DND-41 (cell line): ENCODE results near the gene ZNF695.

Experiments used
- ATAC-seq: fragments of 200-7000 bp; cut with Tn5 transposase; 3 replicates; pipeline ENCODE4 v1.9.1; 2021; ENCODE audit warnings: low read depth; ENCODE audit not compliant: insufficient read depth
- DNase-seq: peaks from one replicate; pipeline ENCODE4 v3.0.0-alpha.2; 2020
- H2AFZ ChIP-seq: 2 replicates; pipeline ENCODE4 v1.6.0; 2012; ENCODE audit warnings: low read depth, low read length
- H3K27ac ChIP-seq: 2 replicates; pipeline ENCODE4 v1.5.1; 2012; ENCODE audit warnings: low read length, inconsistent platforms
- H3K27me3 ChIP-seq: fragments of 200-600 bp; sonication (generic); 2 replicates; pipeline ENCODE4 v1.6.0; 2012; ENCODE audit warnings: low read length, mild to moderate bottlenecking, inconsistent platforms; ENCODE audit not compliant: insufficient read depth, poor library complexity
- H3K36me3 ChIP-seq: 2 replicates; pipeline ENCODE4 v1.5.1; 2012; ENCODE audit warnings: low read length, inconsistent platforms; ENCODE audit not compliant: insufficient read depth
- H3K4me1 ChIP-seq: 2 replicates; pipeline ENCODE4 v1.5.1; 2012; ENCODE audit warnings: mild to moderate bottlenecking, low read length; ENCODE audit not compliant: insufficient read depth
- H3K4me2 ChIP-seq: 2 replicates; pipeline ENCODE4 v1.6.0; 2012; ENCODE audit warnings: mild to moderate bottlenecking, moderate library complexity, low read length, inconsistent platforms; ENCODE audit not compliant: insufficient read depth
- H3K4me3 ChIP-seq, 2 experiments: fragments of 200-600 bp in 1 of 2; shearing (Covaris generic) in 1 of 2; 2 replicates each; pipeline ENCODE4 v1.5.1; 2012 to 2016; ENCODE audit warnings: inconsistent platforms in 2 of 2, low read length in 2 of 2, mild to moderate bottlenecking in 2 of 2, low read depth in 1 of 2, moderate library complexity in 1 of 2
- H3K79me2 ChIP-seq: 2 replicates; pipeline ENCODE4 v1.6.0; 2012; ENCODE audit warnings: low read length, inconsistent platforms; ENCODE audit not compliant: insufficient read depth
- H3K9ac ChIP-seq: 2 replicates; pipeline ENCODE4 v1.6.0; 2012; ENCODE audit warnings: low read depth, mild to moderate bottlenecking, inconsistent platforms, low read length, moderate library complexity
- H3K9me3 ChIP-seq: 2 replicates; pipeline ENCODE4 v1.5.1; 2012; ENCODE audit warnings: low read length, moderate library complexity, mild to moderate bottlenecking, inconsistent platforms; ENCODE audit not compliant: insufficient read depth, severe bottlenecking
- H4K20me1 ChIP-seq: 2 replicates; pipeline ENCODE4 v1.6.0; 2012; ENCODE audit warnings: low read length; ENCODE audit not compliant: insufficient read depth
- CTCF ChIP-seq: IDR thresholded peaks from 2 replicates; pipeline ENCODE4 v1.5.1; 2012; ENCODE audit warnings: borderline replicate concordance, low read length, moderate library complexity, mild to moderate bottlenecking; ENCODE audit not compliant: poor library complexity, severe bottlenecking; ENCODE audit errors: extremely low read depth
- EZH2 ChIP-seq: IDR thresholded peaks from 3 replicates; pipeline ENCODE4 v1.6.1; 2012; ENCODE audit warnings: borderline replicate concordance, low read depth, mild to moderate bottlenecking, moderate library complexity, low read length, inconsistent platforms; ENCODE audit not compliant: severe bottlenecking

ZNF695 gene

GRCh38 chr1:247007511-247008405, at the start of gene ZNF695:
ZNF695 (minus strand) TSS chr1:247008057; CDS start chr1:247007908, 149 bp downstream.
- no peak for TF ChIP-seq EZH2
- no peak for TF ChIP-seq CTCF
- Histone ChIP-seq H2AFZ (peak within 1 kb of the TSS; percentile 99), H3K9ac (peak within 1 kb of the TSS; percentile 97), H4K20me1 (no peaks in the 10 kb centered on the region), H3K4me1 (peaks cover 24% of the 10 kb centered on the region), H3K9me3 (peaks cover 24% of the 10 kb centered on the region), H3K4me3 (peak within 1 kb of the TSS; percentile 94 to 99), H3K27ac (peak within 1 kb of the TSS; percentile 89), H3K79me2 (peaks cover 51% of the 10 kb centered on the region), H3K27me3 (no peaks in the 10 kb centered on the region), H3K36me3 (peaks cover 18% of the 10 kb centered on the region), H3K4me2 (peak within 1 kb of the TSS; percentile 66)
- DNase-seq (peak; percentile 98), ATAC-seq (peak; percentile 99)

- no peaks in the 10 kb centered on the region for H3K27me3 ChIP-seq
- peaks cover 15% of the 10 kb centered on the region for H3K4me1 ChIP-seq
- DNase-seq (no peak), ATAC-seq (no peak)
- H3K27ac ChIP-seq = no peak overlapping the region
- peaks cover 68% of the 10 kb centered on the region for H3K79me2 ChIP-seq
- no peak overlapping the region for H3K9ac ChIP-seq
- no peak overlapping the region for H3K4me2 ChIP-seq
- no peak overlapping the region for H3K4me3 ChIP-seq
- H3K9me3 ChIP-seq = peaks cover 62% of the 10 kb centered on the region
- H3K36me3 ChIP-seq = peaks cover 9% of the 10 kb centered on the region; the same call in 1 of the 2 replicates
- H2AFZ ChIP-seq = no peak overlapping the region
- no peaks in the 10 kb centered on the region for H4K20me1 ChIP-seq
- TF ChIP-seq EZH2 (no peak), CTCF (no peak)
Measured at GRCh38 chr1:247056071-247056470, 48.2 kb upstream of the ZNF695 start.

- TF ChIP-seq EZH2 (no peak), CTCF (no peak)
- Histone ChIP-seq H3K9ac (no peak overlapping the region), H3K27ac (no peak overlapping the region), H3K4me3 (0 out of 4 replicates have a peak overlapping the region, but pooled peaks of 1 of the 2 experiments have one; percentile 6), H4K20me1 (no peaks in the 10 kb centered on the region), H3K4me1 (peaks cover 15% of the 10 kb centered on the region), H3K36me3 (peaks cover 9% of the 10 kb centered on the region; the same call in 1 of the 2 replicates), H3K4me2 (no peak overlapping the region), H3K27me3 (no peaks in the 10 kb centered on the region), H3K79me2 (peaks cover 64% of the 10 kb centered on the region), H2AFZ (no peak overlapping the region), H3K9me3 (peaks cover 68% of the 10 kb centered on the region)
- ATAC-seq (no peak), DNase-seq (no peak)
Measured at GRCh38 chr1:247054992-247055415, 47.1 kb upstream of the ZNF695 start.
